Stomach (tissue), 4 donors: ENCODE measurements around the gene EED.

Experiments used
- EP300 ChIP-seq: sonication (generic); formaldehyde crosslinking; IDR thresholded peaks from one replicate; pipeline ENCODE4 v1.6.1; 2017; ENCODE audit warnings: antibody characterized with exemption
- POLR2A ChIP-seq, 4 donors: fragments of 450-650 bp; IDR thresholded peaks; one replicate each; pipeline ENCODE4 v1.6.1; 2016; ENCODE audit warnings: antibody characterized with exemption in 4 of 4, control low read depth in 2 of 4, mild to moderate bottlenecking in 1 of 4, moderate library complexity in 1 of 4
- POLR2AphosphoS5 ChIP-seq, 3 donors: sonication (generic); formaldehyde crosslinking; IDR thresholded peaks; one replicate each; pipeline ENCODE4 v1.6.1; 2016; ENCODE audit warnings: antibody characterized with exemption in 3 of 3
- TF ChIP-seq, protein P1 (sequence below), 7 experiments: fragments of 450-650 bp in 4 of 7; fragments of 200-600 bp in 3 of 7; sonication (generic) in 3 of 7; IDR thresholded peaks; one replicate each; pipeline ENCODE4 v1.5.1; 2016 to 2019; ENCODE audit warnings: antibody characterized with exemption in 7 of 7, control low read depth in 2 of 7, mild to moderate bottlenecking in 1 of 7

GRCh38 chr11:86232556-86232955 is 12.0 kb upstream of the EED start:
- no peak for TF ChIP-seq POLR2A (IDR thresholded peaks at IDR 0.05)
- no peak for TF ChIP-seq EP300
- TF ChIP-seq, protein P1, sequence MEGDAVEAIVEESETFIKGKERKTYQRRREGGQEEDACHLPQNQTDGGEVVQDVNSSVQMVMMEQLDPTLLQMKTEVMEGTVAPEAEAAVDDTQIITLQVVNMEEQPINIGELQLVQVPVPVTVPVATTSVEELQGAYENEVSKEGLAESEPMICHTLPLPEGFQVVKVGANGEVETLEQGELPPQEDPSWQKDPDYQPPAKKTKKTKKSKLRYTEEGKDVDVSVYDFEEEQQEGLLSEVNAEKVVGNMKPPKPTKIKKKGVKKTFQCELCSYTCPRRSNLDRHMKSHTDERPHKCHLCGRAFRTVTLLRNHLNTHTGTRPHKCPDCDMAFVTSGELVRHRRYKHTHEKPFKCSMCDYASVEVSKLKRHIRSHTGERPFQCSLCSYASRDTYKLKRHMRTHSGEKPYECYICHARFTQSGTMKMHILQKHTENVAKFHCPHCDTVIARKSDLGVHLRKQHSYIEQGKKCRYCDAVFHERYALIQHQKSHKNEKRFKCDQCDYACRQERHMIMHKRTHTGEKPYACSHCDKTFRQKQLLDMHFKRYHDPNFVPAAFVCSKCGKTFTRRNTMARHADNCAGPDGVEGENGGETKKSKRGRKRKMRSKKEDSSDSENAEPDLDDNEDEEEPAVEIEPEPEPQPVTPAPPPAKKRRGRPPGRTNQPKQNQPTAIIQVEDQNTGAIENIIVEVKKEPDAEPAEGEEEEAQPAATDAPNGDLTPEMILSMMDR (IDR thresholded peaks at IDR 0.05) = no peak
- TF ChIP-seq POLR2AphosphoS5 (IDR thresholded peaks at IDR 0.05) = no peak
